Ishikawa (cell line): ENCODE measurements around the gene RABEP1.

Source experiments
- CEBPB ChIP-seq: IDR thresholded peaks from 2 replicates; pipeline ENCODE4 v1.6.1; 2012
- CREB1 ChIP-seq: IDR thresholded peaks from 2 replicates; pipeline ENCODE4 v1.6.1; 2012; ENCODE audit warnings: low read depth
- EGR1 ChIP-seq: IDR thresholded peaks from 2 replicates; pipeline ENCODE4 v1.6.1; 2012
- EP300 ChIP-seq: IDR thresholded peaks from 2 replicates; pipeline ENCODE4 v1.6.1; 2012; ENCODE audit warnings: borderline replicate concordance
- FOXM1 ChIP-seq: IDR thresholded peaks from 2 replicates; pipeline ENCODE4 v1.6.1; 2012; ENCODE audit warnings: low read depth, borderline replicate concordance
- MAX ChIP-seq: IDR thresholded peaks from 2 replicates; pipeline ENCODE4 v1.6.1; 2012
- NFIC ChIP-seq: IDR thresholded peaks from 2 replicates; pipeline ENCODE4 v1.6.1; 2012
- RAD21 ChIP-seq: IDR thresholded peaks from 2 replicates; pipeline ENCODE4 v1.6.1; 2012; ENCODE audit warnings: low read depth
- TAF1 ChIP-seq: IDR thresholded peaks from 2 replicates; pipeline ENCODE4 v1.6.1; 2012; ENCODE audit warnings: low read depth, mild to moderate bottlenecking
- TCF12 ChIP-seq: IDR thresholded peaks from 2 replicates; pipeline ENCODE4 v1.6.1; 2012; ENCODE audit warnings: low read depth
- TEAD4 ChIP-seq: IDR thresholded peaks from 2 replicates; pipeline ENCODE4 v1.6.1; 2012
- USF1 ChIP-seq: IDR thresholded peaks from 2 replicates; pipeline ENCODE4 v1.6.1; 2012
- YY1 ChIP-seq: IDR thresholded peaks from 2 replicates; pipeline ENCODE4 v1.6.1; 2012; ENCODE audit warnings: low read depth
- ZBTB7A ChIP-seq: IDR thresholded peaks from 2 replicates; pipeline ENCODE4 v1.6.1; 2012; ENCODE audit warnings: low read depth
- TF ChIP-seq, protein P1 (sequence below): IDR thresholded peaks from 2 replicates; pipeline ENCODE4 v1.6.1; 2012; ENCODE audit warnings: low read depth, mild to moderate bottlenecking

RABEP1 gene

GRCh38 chr17:5424909-5425308 is 142.8 kb downstream of the RABEP1 start:
- TF ChIP-seq YY1, result no peak

GRCh38 chr17:5425826-5426225 is 143.7 kb downstream of the RABEP1 start:
- TF ChIP-seq TCF12, result no peak
- no peak for TF ChIP-seq EP300
- TF ChIP-seq MAX, result no peak
- no peak for TF ChIP-seq YY1
- TF ChIP-seq ZBTB7A, result no peak
- TF ChIP-seq CEBPB, result no peak
- no peak for TF ChIP-seq RAD21
- TF ChIP-seq TAF1, result no peak
- TF ChIP-seq TEAD4, result no peak
- TF ChIP-seq USF1, result no peak
- TF ChIP-seq, protein P1, sequence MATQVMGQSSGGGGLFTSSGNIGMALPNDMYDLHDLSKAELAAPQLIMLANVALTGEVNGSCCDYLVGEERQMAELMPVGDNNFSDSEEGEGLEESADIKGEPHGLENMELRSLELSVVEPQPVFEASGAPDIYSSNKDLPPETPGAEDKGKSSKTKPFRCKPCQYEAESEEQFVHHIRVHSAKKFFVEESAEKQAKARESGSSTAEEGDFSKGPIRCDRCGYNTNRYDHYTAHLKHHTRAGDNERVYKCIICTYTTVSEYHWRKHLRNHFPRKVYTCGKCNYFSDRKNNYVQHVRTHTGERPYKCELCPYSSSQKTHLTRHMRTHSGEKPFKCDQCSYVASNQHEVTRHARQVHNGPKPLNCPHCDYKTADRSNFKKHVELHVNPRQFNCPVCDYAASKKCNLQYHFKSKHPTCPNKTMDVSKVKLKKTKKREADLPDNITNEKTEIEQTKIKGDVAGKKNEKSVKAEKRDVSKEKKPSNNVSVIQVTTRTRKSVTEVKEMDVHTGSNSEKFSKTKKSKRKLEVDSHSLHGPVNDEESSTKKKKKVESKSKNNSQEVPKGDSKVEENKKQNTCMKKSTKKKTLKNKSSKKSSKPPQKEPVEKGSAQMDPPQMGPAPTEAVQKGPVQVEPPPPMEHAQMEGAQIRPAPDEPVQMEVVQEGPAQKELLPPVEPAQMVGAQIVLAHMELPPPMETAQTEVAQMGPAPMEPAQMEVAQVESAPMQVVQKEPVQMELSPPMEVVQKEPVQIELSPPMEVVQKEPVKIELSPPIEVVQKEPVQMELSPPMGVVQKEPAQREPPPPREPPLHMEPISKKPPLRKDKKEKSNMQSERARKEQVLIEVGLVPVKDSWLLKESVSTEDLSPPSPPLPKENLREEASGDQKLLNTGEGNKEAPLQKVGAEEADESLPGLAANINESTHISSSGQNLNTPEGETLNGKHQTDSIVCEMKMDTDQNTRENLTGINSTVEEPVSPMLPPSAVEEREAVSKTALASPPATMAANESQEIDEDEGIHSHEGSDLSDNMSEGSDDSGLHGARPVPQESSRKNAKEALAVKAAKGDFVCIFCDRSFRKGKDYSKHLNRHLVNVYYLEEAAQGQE, result no peak
- no peak for TF ChIP-seq FOXM1
- TF ChIP-seq NFIC, result no peak
- TF ChIP-seq CREB1, result no peak
- no peak for TF ChIP-seq EGR1

DNA sequence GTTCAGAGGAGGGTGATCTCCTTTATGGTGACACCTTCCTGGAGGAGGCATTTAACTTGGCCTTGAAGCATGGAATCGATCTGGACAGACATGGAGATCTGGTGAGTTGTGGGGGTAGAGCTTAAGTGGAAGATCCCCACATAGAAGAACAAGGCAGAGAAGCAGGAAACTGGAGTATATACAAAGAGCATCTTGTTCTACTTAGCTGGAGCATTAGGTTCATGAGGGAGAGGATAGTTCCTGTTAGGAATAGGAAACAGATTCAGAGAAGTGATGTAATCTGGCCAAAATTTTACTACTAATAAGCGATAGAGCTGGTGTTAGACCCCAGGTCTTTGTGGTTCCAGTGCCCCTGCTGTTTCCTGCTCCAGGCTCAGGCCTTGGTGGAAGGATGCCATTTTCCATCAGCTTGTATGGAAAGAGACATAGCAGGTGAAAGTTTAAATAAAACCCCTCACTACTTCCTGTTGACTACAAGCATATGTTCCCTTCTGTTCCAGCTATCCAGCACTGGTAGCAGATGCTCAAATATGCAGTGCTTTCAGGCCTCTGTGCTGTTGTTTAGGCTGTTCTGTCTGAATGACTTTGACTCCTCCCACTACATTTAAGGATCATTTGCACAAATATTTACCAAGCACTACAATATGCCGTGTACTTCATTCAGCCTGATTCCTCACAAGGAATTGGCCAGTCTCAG is 147.3 kb downstream of the RABEP1 start:
- TF ChIP-seq ZBTB7A, result no peak
- no peak for TF ChIP-seq TAF1
- TF ChIP-seq, protein P1, result no peak
- TF ChIP-seq YY1, result no peak
- no peak for TF ChIP-seq RAD21
- no peak for TF ChIP-seq EP300
- no peak for TF ChIP-seq TEAD4
- no peak for TF ChIP-seq MAX
- no peak for TF ChIP-seq NFIC
- TF ChIP-seq FOXM1, result no peak
- no peak for TF ChIP-seq USF1
- TF ChIP-seq CREB1, result no peak
- TF ChIP-seq TCF12, result no peak
- TF ChIP-seq CEBPB, result no peak
- no peak for TF ChIP-seq EGR1

DNA sequence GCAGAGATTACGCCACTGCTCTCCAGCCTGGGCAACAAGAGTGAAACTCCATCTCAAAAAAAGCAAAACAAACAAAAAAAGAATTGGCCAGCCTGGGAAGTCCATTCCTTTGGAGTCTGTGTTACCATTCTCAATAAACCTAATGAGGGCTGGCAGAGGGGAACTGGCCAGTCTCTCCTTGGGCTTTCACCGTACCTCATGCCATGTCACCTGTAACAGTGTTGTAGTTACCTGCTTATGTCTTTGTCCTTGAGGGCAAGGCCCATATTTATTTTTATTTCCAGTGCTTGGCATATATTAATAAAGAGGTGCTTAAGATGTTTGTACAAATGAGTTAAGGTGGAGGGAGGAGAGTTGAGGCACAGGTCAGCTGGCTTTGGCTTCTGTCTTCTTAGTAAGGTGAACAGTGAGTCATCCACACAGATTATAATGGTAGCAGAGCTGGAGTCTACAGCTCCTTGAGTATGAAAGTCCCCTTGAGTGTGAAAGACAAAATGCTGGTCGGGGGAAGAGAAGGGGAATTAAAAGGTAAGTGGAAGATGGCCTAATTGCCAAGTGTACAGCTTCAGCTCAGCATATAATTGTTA is 148.4 kb downstream of the RABEP1 start:
- TF ChIP-seq CREB1, result no peak
- TF ChIP-seq EP300, result no peak
- no peak for TF ChIP-seq RAD21
- no peak for TF ChIP-seq ZBTB7A

GRCh38 chr17:5431949-5432556 is 150.0 kb downstream of the RABEP1 start:
- TF ChIP-seq TCF12 (no peak), TEAD4 (no peak)

DNA sequence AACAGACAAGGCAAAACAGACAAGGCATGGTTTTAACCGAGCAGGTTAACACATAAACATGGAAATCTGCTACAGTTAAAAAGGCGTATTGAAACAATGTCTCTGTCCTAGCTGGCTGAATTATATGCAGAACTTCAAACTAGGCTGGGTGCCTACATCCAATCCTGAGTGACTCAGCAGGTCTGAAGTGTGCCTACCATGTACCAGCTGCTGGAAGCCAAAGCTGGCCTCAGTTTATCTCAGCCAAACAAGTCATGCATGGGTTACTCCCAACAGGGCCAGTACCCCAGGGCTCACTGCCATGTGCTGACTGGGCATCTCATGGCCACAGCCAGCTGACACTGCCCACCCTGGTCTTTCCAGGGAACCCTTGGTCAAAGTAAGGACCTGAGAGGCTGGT is 152.9 kb downstream of the RABEP1 start:
- TF ChIP-seq FOXM1 (no peak), TAF1 (no peak), CREB1 (no peak), EGR1 (no peak), TCF12 (no peak), CEBPB (no peak), USF1 (no peak), YY1 (no peak), NFIC (no peak), ZBTB7A (no peak)
- TF ChIP-seq, protein P1, result no peak
